HCT116 (cell line): ENCODE results near the gene ZNF488. TPM values are rescaled to one million over a fixed set of nuclear protein-coding genes. Genes with fewer than 3 reads are reported as not detected.
A peak's percentile ranks its signal among the peaks of the same experiment; 100 is the strongest.

Experiments used
- ATAC-seq: fragments of 200-7000 bp; cut with Tn5 transposase; 2 replicates; pipeline ENCODE4 v1.9.1; 2020; ENCODE audit warnings: mild to moderate bottlenecking, moderate library complexity
- BruUV-seq: library from RNA; stranded (reverse); fragments of 400-500 nt; replicated peaks from 2 replicates; lab custom pipeline; 2021; lab: Mats Ljungman, UMichigan
- CTCF ChIA-PET: fragments of 300-600 bp; sonication (Branson Sonifier 250); formaldehyde crosslinking; loops from one replicate; lab custom pipeline; 2021; ENCODE audit warnings: antibody characterized with exemption; lab: Charles Lee
- POLR2A ChIA-PET: fragments of 300-600, 350-600 bp; sonication (Branson Sonifier 250); formaldehyde crosslinking; loops from one replicate; lab custom pipeline; 2021; ENCODE audit warnings: antibody characterized with exemption; lab: Charles Lee
- RAD21 ChIA-PET, 2 experiments: fragments of 300-600 bp; sonication (Branson Sonifier 250); formaldehyde crosslinking; loops; one replicate each; lab custom pipeline; 2023; ENCODE audit warnings: low total read pairs in 2 of 2; ENCODE audit not compliant: uncharacterized antibody in 2 of 2, unreplicated experiment in 2 of 2, low non-redundant PET in 1 of 2; lab: Charles Lee
- DNase-seq: peaks from one replicate; pipeline ENCODE4 v3.0.0-alpha.2; 2010; ENCODE audit warnings: low read depth, low spot score
- H2AFZ ChIP-seq: fragments of 200-600 bp; shearing (Covaris generic), sonication (generic); 2 replicates; pipeline ENCODE4 v1.6.1; 2017; ENCODE audit warnings: low read depth, mixed run types, mixed read lengths, antibody characterized with exemption, low read length; ENCODE audit not compliant: poor library complexity, severe bottlenecking
- H3K27ac ChIP-seq: 2 replicates; pipeline ENCODE4 v1.5.1; 2012; ENCODE audit warnings: low read depth, low read length
- H3K27me3 ChIP-seq: fragments of 200-600 bp; sonication (generic); 2 replicates; pipeline ENCODE4 v1.6.1; 2016; ENCODE audit warnings: mixed run types, low read length, mixed read lengths; ENCODE audit not compliant: insufficient read depth
- H3K36me3 ChIP-seq, 2 experiments: fragments of 200-500 bp in 1 of 2; fragments of 200-600 bp in 1 of 2; sonication (Bioruptor generic) in 1 of 2; sonication (generic) in 1 of 2; 2 replicates each; pipeline versions ENCODE4 v1.5.1 to v1.6.1; 2014 to 2016; ENCODE audit warnings: low read length in 2 of 2, inconsistent platforms in 1 of 2, mixed read lengths in 1 of 2, mixed run types in 1 of 2; ENCODE audit not compliant: insufficient read depth in 2 of 2, control insufficient read depth in 1 of 2
- H3K4me1 ChIP-seq, 2 experiments: fragments of 200-600 bp in 1 of 2; sonication (generic) in 1 of 2; 2 replicates each; pipeline versions ENCODE4 v1.5.1 to v1.6.1; 2012 to 2017; ENCODE audit warnings: low read length in 2 of 2, inconsistent platforms in 1 of 2, mild to moderate bottlenecking in 1 of 2, mixed read lengths in 1 of 2, mixed run types in 1 of 2, moderate library complexity in 1 of 2; ENCODE audit not compliant: insufficient read depth in 2 of 2, control insufficient read depth in 1 of 2
- H3K4me2 ChIP-seq: fragments of 200-600 bp; sonication (generic); 2 replicates; pipeline ENCODE4 v1.6.1; 2017; ENCODE audit warnings: mixed run types, low read length, mixed read lengths
- H3K4me3 ChIP-seq, 2 experiments: fragments of 200-600 bp in 1 of 2; sonication (generic) in 1 of 2; replicated peaks in 1 of 2; 2 replicates each; pipeline ENCODE4 v1.5.1; 2011 to 2016; ENCODE audit warnings: low read length in 2 of 2, control low read depth in 1 of 2, low read depth in 1 of 2, mild to moderate bottlenecking in 1 of 2, mixed read lengths in 1 of 2, mixed run types in 1 of 2
- H3K79me2 ChIP-seq: fragments of 200-600 bp; sonication (generic); 2 replicates; pipeline ENCODE4 v1.6.1; 2017; ENCODE audit warnings: mild to moderate bottlenecking, mixed run types, low read length, moderate library complexity, mixed read lengths; ENCODE audit not compliant: insufficient read depth
- H3K9ac ChIP-seq: fragments of 200-600 bp; sonication (generic); 2 replicates; pipeline ENCODE4 v1.6.1; 2016; ENCODE audit warnings: low read length, mixed read lengths
- H3K9me2 ChIP-seq: fragments of 200-600 bp; sonication (generic), shearing (Covaris generic); 2 replicates; pipeline ENCODE4 v1.6.1; 2017; ENCODE audit warnings: mixed run types, mild to moderate bottlenecking, moderate library complexity; ENCODE audit not compliant: insufficient read depth
- H3K9me3 ChIP-seq, 2 experiments: fragments of 200-500 bp in 1 of 2; fragments of 200-600 bp in 1 of 2; sonication (Bioruptor generic) in 1 of 2; sonication (generic) in 1 of 2; 2 replicates each; pipeline ENCODE4 v1.6.1; 2014 to 2017; ENCODE audit warnings: low read length in 2 of 2, mixed read lengths in 2 of 2, inconsistent platforms in 1 of 2, low read depth in 1 of 2, mild to moderate bottlenecking in 1 of 2, mixed run types in 1 of 2, moderate library complexity in 1 of 2; ENCODE audit not compliant: control insufficient read depth in 1 of 2, insufficient read depth in 1 of 2
- H4K20me1 ChIP-seq: fragments of 200-600 bp; sonication (generic), shearing (Covaris generic); 2 replicates; pipeline ENCODE4 v1.6.1; 2017; ENCODE audit warnings: mixed run types, mild to moderate bottlenecking, moderate library complexity; ENCODE audit not compliant: insufficient read depth
- CBX3 ChIP-seq: IDR thresholded peaks from 2 replicates; pipeline ENCODE4 v1.6.1; 2012; ENCODE audit warnings: low read depth
- CEBPB ChIP-seq: IDR thresholded peaks from 2 replicates; pipeline ENCODE4 v1.6.1; 2012; ENCODE audit warnings: low read depth
- EZH2phosphoT487 ChIP-seq: fragments of 200-600 bp; IDR thresholded peaks from 2 replicates; pipeline ENCODE4 v1.6.1; 2018; ENCODE audit warnings: antibody characterized with exemption, borderline replicate concordance
- JUND ChIP-seq: IDR thresholded peaks from 2 replicates; pipeline ENCODE4 v1.6.1; 2012
- POLR2A ChIP-seq: IDR thresholded peaks from 2 replicates; pipeline ENCODE4 v1.7.0; 2011; ENCODE audit warnings: borderline replicate concordance; ENCODE audit not compliant: insufficient read depth, insufficient read length; ENCODE audit errors: extremely low read depth
- POLR2AphosphoS5 ChIP-seq: IDR thresholded peaks from 2 replicates; pipeline ENCODE4 v1.6.1; 2011; ENCODE audit warnings: mild to moderate bottlenecking, low read depth, low read length, moderate library complexity
- RAD21 ChIP-seq: IDR thresholded peaks from 2 replicates; pipeline ENCODE4 v1.6.1; 2012; ENCODE audit warnings: low read depth, mild to moderate bottlenecking
- SIN3A ChIP-seq: IDR thresholded peaks from 2 replicates; pipeline ENCODE4 v1.6.1; 2012; ENCODE audit warnings: low read depth
- SP1 ChIP-seq: IDR thresholded peaks from 2 replicates; pipeline ENCODE4 v1.6.1; 2012; ENCODE audit warnings: low read depth
- SRF ChIP-seq: IDR thresholded peaks from 2 replicates; pipeline ENCODE4 v1.6.1; 2012; ENCODE audit warnings: low read depth
- TCF7L2 ChIP-seq: IDR thresholded peaks from 2 replicates; pipeline ENCODE4 v1.7.0; 2011; ENCODE audit warnings: borderline replicate concordance, inconsistent platforms; ENCODE audit not compliant: insufficient read depth, insufficient read length; ENCODE audit errors: extremely low read depth
- YY1 ChIP-seq: IDR thresholded peaks from 2 replicates; pipeline ENCODE4 v1.6.1; 2011; ENCODE audit warnings: low read length, low read depth, moderate library complexity, mild to moderate bottlenecking; ENCODE audit not compliant: insufficient replicate concordance; ENCODE audit errors: extremely low read depth
- ZNF274 ChIP-seq: fragments of 200-500 bp; sonication (Bioruptor generic); IDR thresholded peaks from 2 replicates; pipeline ENCODE4 v1.6.1; 2014; ENCODE audit warnings: mild to moderate bottlenecking, low read depth, low read length, inconsistent platforms
- intact Hi-C: fragments of 100-400 bp; cut with micrococcal nuclease; formaldehyde crosslinking; loops from 2 replicates; pipeline ENCODE4 v1.10.0; 2022
- total RNA-seq: library from RNA; stranded (reverse); gene quantifications from one replicate; pipeline ENCODE4 v1.2.1, GENCODE V29; 2021; ENCODE audit not compliant: unreplicated experiment
- TF ChIP-seq, protein P1 (sequence below): IDR thresholded peaks from 2 replicates; pipeline ENCODE4 v1.6.1; 2012
- TF ChIP-seq, protein P2 (sequence below): IDR thresholded peaks from 2 replicates; pipeline ENCODE4 v1.6.1; 2012; ENCODE audit warnings: low read depth
- TF ChIP-seq, protein P3 (sequence below), 3 experiments: fragments of 200-600 bp in 1 of 3; sonication (generic) in 1 of 3; IDR thresholded peaks in 2 of 3; conservative IDR thresholded peaks in 1 of 3; 2 replicates each; pipeline ENCODE4 v1.5.1; 2012 to 2017; ENCODE audit warnings: low read depth in 2 of 3, low read length in 2 of 3, antibody characterized with exemption in 1 of 3, borderline replicate concordance in 1 of 3, control low read depth in 1 of 3, mild to moderate bottlenecking in 1 of 3, mixed read lengths in 1 of 3, mixed run types in 1 of 3, moderate library complexity in 1 of 3; ENCODE audit not compliant: insufficient read depth in 1 of 3
- TF ChIP-seq, protein P4 (sequence below): IDR thresholded peaks from 2 replicates; pipeline ENCODE4 v1.6.1; 2011; ENCODE audit warnings: mild to moderate bottlenecking, low read length, moderate library complexity; ENCODE audit not compliant: insufficient replicate concordance; ENCODE audit errors: extremely low read depth

ZNF488 gene
- total RNA-seq, 1 experiment from 2014 or later: 3.9 TPM

DNA sequence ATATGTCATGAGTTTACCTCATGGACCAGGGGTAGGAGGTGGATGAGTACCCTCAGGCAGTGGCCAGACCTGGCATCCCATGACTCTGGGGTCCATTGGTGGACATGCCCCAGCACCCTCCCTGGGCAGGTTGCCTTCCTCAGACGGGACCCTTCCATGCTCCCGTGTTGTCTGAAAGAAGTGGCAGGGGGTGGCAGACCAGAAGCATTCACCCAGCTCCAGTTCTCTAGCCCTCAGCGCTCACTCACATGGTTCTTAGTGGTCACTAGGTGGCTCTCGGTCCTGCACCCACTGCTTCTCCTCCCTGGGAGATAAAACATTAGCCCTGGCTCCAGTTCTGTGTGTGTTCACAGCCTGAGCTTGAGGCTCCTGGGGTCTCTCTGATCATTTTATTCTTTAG lies 29.9 kb downstream of the ZNF488 start:
- Histone ChIP-seq H3K79me2 (no peaks in the 10 kb centered on the region), H3K9me2 (no peaks in the 10 kb centered on the region), H3K4me2 (no peak overlapping the region), H3K27ac (no peak overlapping the region), H3K4me3 (no peak overlapping the region), H3K4me1 (no peaks in the 10 kb centered on the region), H2AFZ (no peak overlapping the region), H3K27me3 (no peaks in the 10 kb centered on the region), H3K9me3 (no peaks in the 10 kb centered on the region), H3K36me3 (no peaks in the 10 kb centered on the region), H3K9ac (no peak overlapping the region), H4K20me1 (no peaks in the 10 kb centered on the region)
- TF ChIP-seq, protein P1, sequence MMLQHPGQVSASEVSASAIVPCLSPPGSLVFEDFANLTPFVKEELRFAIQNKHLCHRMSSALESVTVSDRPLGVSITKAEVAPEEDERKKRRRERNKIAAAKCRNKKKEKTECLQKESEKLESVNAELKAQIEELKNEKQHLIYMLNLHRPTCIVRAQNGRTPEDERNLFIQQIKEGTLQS: no peak
- TF ChIP-seq SIN3A (no peak), RAD21 (peak; percentile 54), EZH2phosphoT487 (no peak), CBX3 (no peak), TCF7L2 (no peak), POLR2A (no peak), ZNF274 (no peak), YY1 (no peak), SRF (no peak), CEBPB (no peak), POLR2AphosphoS5 (no peak), JUND (no peak), SP1 (no peak)
- TF ChIP-seq, protein P2, sequence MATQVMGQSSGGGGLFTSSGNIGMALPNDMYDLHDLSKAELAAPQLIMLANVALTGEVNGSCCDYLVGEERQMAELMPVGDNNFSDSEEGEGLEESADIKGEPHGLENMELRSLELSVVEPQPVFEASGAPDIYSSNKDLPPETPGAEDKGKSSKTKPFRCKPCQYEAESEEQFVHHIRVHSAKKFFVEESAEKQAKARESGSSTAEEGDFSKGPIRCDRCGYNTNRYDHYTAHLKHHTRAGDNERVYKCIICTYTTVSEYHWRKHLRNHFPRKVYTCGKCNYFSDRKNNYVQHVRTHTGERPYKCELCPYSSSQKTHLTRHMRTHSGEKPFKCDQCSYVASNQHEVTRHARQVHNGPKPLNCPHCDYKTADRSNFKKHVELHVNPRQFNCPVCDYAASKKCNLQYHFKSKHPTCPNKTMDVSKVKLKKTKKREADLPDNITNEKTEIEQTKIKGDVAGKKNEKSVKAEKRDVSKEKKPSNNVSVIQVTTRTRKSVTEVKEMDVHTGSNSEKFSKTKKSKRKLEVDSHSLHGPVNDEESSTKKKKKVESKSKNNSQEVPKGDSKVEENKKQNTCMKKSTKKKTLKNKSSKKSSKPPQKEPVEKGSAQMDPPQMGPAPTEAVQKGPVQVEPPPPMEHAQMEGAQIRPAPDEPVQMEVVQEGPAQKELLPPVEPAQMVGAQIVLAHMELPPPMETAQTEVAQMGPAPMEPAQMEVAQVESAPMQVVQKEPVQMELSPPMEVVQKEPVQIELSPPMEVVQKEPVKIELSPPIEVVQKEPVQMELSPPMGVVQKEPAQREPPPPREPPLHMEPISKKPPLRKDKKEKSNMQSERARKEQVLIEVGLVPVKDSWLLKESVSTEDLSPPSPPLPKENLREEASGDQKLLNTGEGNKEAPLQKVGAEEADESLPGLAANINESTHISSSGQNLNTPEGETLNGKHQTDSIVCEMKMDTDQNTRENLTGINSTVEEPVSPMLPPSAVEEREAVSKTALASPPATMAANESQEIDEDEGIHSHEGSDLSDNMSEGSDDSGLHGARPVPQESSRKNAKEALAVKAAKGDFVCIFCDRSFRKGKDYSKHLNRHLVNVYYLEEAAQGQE: no peak
- TF ChIP-seq, protein P3, sequence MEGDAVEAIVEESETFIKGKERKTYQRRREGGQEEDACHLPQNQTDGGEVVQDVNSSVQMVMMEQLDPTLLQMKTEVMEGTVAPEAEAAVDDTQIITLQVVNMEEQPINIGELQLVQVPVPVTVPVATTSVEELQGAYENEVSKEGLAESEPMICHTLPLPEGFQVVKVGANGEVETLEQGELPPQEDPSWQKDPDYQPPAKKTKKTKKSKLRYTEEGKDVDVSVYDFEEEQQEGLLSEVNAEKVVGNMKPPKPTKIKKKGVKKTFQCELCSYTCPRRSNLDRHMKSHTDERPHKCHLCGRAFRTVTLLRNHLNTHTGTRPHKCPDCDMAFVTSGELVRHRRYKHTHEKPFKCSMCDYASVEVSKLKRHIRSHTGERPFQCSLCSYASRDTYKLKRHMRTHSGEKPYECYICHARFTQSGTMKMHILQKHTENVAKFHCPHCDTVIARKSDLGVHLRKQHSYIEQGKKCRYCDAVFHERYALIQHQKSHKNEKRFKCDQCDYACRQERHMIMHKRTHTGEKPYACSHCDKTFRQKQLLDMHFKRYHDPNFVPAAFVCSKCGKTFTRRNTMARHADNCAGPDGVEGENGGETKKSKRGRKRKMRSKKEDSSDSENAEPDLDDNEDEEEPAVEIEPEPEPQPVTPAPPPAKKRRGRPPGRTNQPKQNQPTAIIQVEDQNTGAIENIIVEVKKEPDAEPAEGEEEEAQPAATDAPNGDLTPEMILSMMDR (IDR thresholded peaks at IDR 0.05 in 2 of 3, conservative IDR thresholded peaks at IDR 0.05 in 1 of 3; ENCODE audit: borderline replicate concordance in 1 of 3, insufficient read depth in 1 of 3, low read depth in 2 of 3, low read length in 2 of 3): peak; percentile 6 to 34 (median 29); a peak in 2 of 6 replicates
- TF ChIP-seq, protein P4, sequence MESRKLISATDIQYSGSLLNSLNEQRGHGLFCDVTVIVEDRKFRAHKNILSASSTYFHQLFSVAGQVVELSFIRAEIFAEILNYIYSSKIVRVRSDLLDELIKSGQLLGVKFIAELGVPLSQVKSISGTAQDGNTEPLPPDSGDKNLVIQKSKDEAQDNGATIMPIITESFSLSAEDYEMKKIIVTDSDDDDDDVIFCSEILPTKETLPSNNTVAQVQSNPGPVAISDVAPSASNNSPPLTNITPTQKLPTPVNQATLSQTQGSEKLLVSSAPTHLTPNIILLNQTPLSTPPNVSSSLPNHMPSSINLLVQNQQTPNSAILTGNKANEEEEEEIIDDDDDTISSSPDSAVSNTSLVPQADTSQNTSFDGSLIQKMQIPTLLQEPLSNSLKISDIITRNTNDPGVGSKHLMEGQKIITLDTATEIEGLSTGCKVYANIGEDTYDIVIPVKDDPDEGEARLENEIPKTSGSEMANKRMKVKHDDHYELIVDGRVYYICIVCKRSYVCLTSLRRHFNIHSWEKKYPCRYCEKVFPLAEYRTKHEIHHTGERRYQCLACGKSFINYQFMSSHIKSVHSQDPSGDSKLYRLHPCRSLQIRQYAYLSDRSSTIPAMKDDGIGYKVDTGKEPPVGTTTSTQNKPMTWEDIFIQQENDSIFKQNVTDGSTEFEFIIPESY: no peak
- intact Hi-C loops: no loop called here
- RAD21 ChIA-PET: no interaction called here
- ATAC-seq (peak; percentile 74), DNase-seq (no peak)
- POLR2A ChIA-PET: no interaction called here
- CTCF ChIA-PET: interaction anchor here (1.1 to 1.7 kb wide), 2 partner anchors 10 to 14 kb away, joined by 3 to 5 read pairs; no protein-coding TSS in a partner anchor
- BruUV-seq: no TSS peak
